Measurements from ENCODE around the gene ASCL5.
A peak's percentile ranks its signal among the peaks of the same experiment; 100 is the strongest.

DNA sequence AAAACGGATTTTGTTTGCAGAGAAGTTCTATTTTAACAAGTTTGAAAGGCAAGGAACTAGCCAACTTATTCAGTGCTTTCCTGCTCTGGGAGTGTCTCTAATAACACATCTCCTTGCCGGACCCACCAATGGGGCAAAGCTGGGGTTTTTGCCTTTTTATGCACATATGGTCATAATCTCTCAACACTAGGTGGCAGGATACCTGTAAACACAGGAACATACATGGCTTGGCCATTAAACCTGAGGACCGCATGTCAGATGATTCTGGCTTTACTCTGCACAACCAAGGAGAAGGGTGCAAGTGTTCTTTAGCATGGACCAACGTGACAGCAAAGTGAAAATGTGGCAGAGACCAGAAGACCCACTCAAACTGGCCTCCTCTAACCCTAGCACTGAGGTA, 22.4 kb upstream of the ASCL5 start:
- TF ChIP-seq POLR2AphosphoS5 (IDR thresholded peaks at IDR 0.05) = no peak
- peak in 1 of 3 experiments; percentile 21 for TF ChIP-seq CTCF (IDR thresholded peaks at IDR 0.05)
- no peak for TF ChIP-seq EP300 (IDR thresholded peaks at IDR 0.05)
- no peak for TF ChIP-seq POLR2A (IDR thresholded peaks at IDR 0.05; ENCODE audit: low read depth)

All from esophagus muscularis mucosa (tissue), 4 donors.